HEK293 (cell line): ENCODE measurements around the gene NFIC.
A peak's percentile ranks its signal among the peaks of the same experiment; 100 is the strongest.

Experiments used
- BCL11A ChIP-seq: fragments of 450-650 bp; formaldehyde crosslinking; IDR thresholded peaks from 2 replicates; pipeline ENCODE4 v1.5.1; 2016; ENCODE audit warnings: low read depth, missing biosample characterization, missing genetic modification characterization
- GLIS1 ChIP-seq: fragments of 450-650 bp; formaldehyde crosslinking; IDR thresholded peaks from 2 replicates; pipeline ENCODE4 v1.5.1; 2016; ENCODE audit warnings: missing biosample characterization, missing genetic modification characterization
- IKZF3 ChIP-seq: fragments of 450-650 bp; IDR thresholded peaks from 2 replicates; pipeline ENCODE4 v1.5.0; 2018; ENCODE audit warnings: missing biosample characterization, mild to moderate bottlenecking, missing genetic modification characterization, moderate library complexity
- KLF10 ChIP-seq: fragments of 450-650 bp; IDR thresholded peaks from 2 replicates; pipeline ENCODE4 v1.5.1; 2018; ENCODE audit warnings: missing biosample characterization, mild to moderate bottlenecking, missing genetic modification characterization
- KLF16 ChIP-seq: fragments of 450-650 bp; formaldehyde crosslinking; IDR thresholded peaks from 2 replicates; pipeline ENCODE4 v1.5.1; 2017; ENCODE audit warnings: missing biosample characterization, missing genetic modification characterization
- KLF8 ChIP-seq: fragments of 450-650 bp; formaldehyde crosslinking; IDR thresholded peaks from 2 replicates; pipeline ENCODE4 v1.5.1; 2016; ENCODE audit warnings: missing biosample characterization, missing genetic modification characterization
- RBAK ChIP-seq: fragments of 450-650 bp; formaldehyde crosslinking; IDR thresholded peaks from 2 replicates; pipeline ENCODE4 v1.5.1; 2016; ENCODE audit warnings: missing biosample characterization, missing genetic modification characterization
- WT1 ChIP-seq: fragments of 450-650 bp; formaldehyde crosslinking; IDR thresholded peaks from 2 replicates; pipeline ENCODE4 v1.5.1; 2016; ENCODE audit warnings: missing biosample characterization, missing genetic modification characterization
- ZBTB17 ChIP-seq: fragments of 450-650 bp; formaldehyde crosslinking; IDR thresholded peaks from 2 replicates; pipeline ENCODE4 v1.5.1; 2016; ENCODE audit warnings: missing biosample characterization, missing genetic modification characterization
- ZFHX2 ChIP-seq: fragments of 450-650 bp; formaldehyde crosslinking; conservative IDR thresholded peaks from 2 replicates; pipeline ENCODE4 v1.5.1; 2016; ENCODE audit warnings: missing biosample characterization, missing genetic modification characterization
- ZFP69B ChIP-seq: fragments of 450-650 bp; formaldehyde crosslinking; IDR thresholded peaks from 2 replicates; pipeline ENCODE4 v1.5.1; 2016; ENCODE audit warnings: missing biosample characterization, missing genetic modification characterization
- ZIC2 ChIP-seq: fragments of 450-650 bp; formaldehyde crosslinking; IDR thresholded peaks from 2 replicates; pipeline ENCODE4 v1.5.1; 2016; ENCODE audit warnings: missing biosample characterization, missing genetic modification characterization
- ZNF24 ChIP-seq: fragments of 450-650 bp; formaldehyde crosslinking; IDR thresholded peaks from 2 replicates; pipeline ENCODE4 v1.5.1; 2016; ENCODE audit warnings: missing biosample characterization, missing genetic modification characterization
- ZNF366 ChIP-seq: fragments of 450-650 bp; formaldehyde crosslinking; conservative IDR thresholded peaks from 2 replicates; pipeline ENCODE4 v1.5.1; 2016; ENCODE audit warnings: missing biosample characterization, missing genetic modification characterization
- ZNF394 ChIP-seq: fragments of 450-650 bp; formaldehyde crosslinking; IDR thresholded peaks from 2 replicates; pipeline ENCODE4 v1.5.1; 2016; ENCODE audit warnings: missing biosample characterization, missing genetic modification characterization, mild to moderate bottlenecking, moderate library complexity, borderline replicate concordance
- ZNF610 ChIP-seq: fragments of 450-650 bp; formaldehyde crosslinking; IDR thresholded peaks from 2 replicates; pipeline ENCODE4 v1.5.1; 2016; ENCODE audit warnings: missing biosample characterization, missing genetic modification characterization, borderline replicate concordance
- ZNF624 ChIP-seq: fragments of 450-650 bp; formaldehyde crosslinking; IDR thresholded peaks from 2 replicates; pipeline ENCODE4 v1.5.1; 2017; ENCODE audit warnings: missing biosample characterization, missing genetic modification characterization
- ZNF629 ChIP-seq: fragments of 450-650 bp; formaldehyde crosslinking; IDR thresholded peaks from 2 replicates; pipeline ENCODE4 v1.5.1; 2017; ENCODE audit warnings: missing biosample characterization, missing genetic modification characterization
- ZNF677 ChIP-seq: fragments of 450-650 bp; IDR thresholded peaks from 2 replicates; pipeline ENCODE4 v1.5.0; 2018; ENCODE audit warnings: missing biosample characterization, mild to moderate bottlenecking, missing genetic modification characterization, moderate library complexity
- ZNF747 ChIP-seq: fragments of 450-650 bp; formaldehyde crosslinking; IDR thresholded peaks from 2 replicates; pipeline ENCODE4 v1.5.1; 2016; ENCODE audit warnings: missing biosample characterization, missing genetic modification characterization
- ZNF76 ChIP-seq: fragments of 450-650 bp; formaldehyde crosslinking; IDR thresholded peaks from 2 replicates; pipeline ENCODE4; 2016; ENCODE audit warnings: low read depth, missing biosample characterization, missing genetic modification characterization, borderline replicate concordance
- ZXDB ChIP-seq: fragments of 450-650 bp; formaldehyde crosslinking; IDR thresholded peaks from 2 replicates; pipeline ENCODE4 v1.5.1; 2016; ENCODE audit warnings: missing biosample characterization, missing genetic modification characterization
- TF ChIP-seq, protein P1 (sequence below): fragments of 450-650 bp; formaldehyde crosslinking; IDR thresholded peaks from 2 replicates; pipeline ENCODE4 v1.5.1; 2016; ENCODE audit warnings: missing biosample characterization, missing genetic modification characterization
- TF ChIP-seq, protein P2 (sequence below): fragments of 450-650 bp; formaldehyde crosslinking; IDR thresholded peaks from 2 replicates; pipeline ENCODE4 v1.5.1; 2016; ENCODE audit warnings: missing biosample characterization, missing genetic modification characterization
- TF ChIP-seq, protein P3 (sequence below): fragments of 450-650 bp; formaldehyde crosslinking; optimal IDR thresholded peaks from 2 replicates; pipeline ENCODE3; 2016; ENCODE audit warnings: missing biosample characterization, mild to moderate bottlenecking, missing genetic modification characterization
- TF ChIP-seq, protein P4 (sequence below): fragments of 450-650 bp; formaldehyde crosslinking; IDR thresholded peaks from 2 replicates; pipeline ENCODE4 v1.5.1; 2016; ENCODE audit warnings: missing biosample characterization, missing genetic modification characterization
- TF ChIP-seq, protein P5 (sequence below): fragments of 450-650 bp; formaldehyde crosslinking; IDR thresholded peaks from 2 replicates; pipeline ENCODE4 v1.5.1; 2017; ENCODE audit warnings: missing biosample characterization, missing genetic modification characterization
- TF ChIP-seq, protein P6 (sequence below): fragments of 450-650 bp; formaldehyde crosslinking; IDR thresholded peaks from 2 replicates; pipeline ENCODE4 v1.5.1; 2016; ENCODE audit warnings: missing biosample characterization, missing genetic modification characterization

NFIC gene

DNA sequence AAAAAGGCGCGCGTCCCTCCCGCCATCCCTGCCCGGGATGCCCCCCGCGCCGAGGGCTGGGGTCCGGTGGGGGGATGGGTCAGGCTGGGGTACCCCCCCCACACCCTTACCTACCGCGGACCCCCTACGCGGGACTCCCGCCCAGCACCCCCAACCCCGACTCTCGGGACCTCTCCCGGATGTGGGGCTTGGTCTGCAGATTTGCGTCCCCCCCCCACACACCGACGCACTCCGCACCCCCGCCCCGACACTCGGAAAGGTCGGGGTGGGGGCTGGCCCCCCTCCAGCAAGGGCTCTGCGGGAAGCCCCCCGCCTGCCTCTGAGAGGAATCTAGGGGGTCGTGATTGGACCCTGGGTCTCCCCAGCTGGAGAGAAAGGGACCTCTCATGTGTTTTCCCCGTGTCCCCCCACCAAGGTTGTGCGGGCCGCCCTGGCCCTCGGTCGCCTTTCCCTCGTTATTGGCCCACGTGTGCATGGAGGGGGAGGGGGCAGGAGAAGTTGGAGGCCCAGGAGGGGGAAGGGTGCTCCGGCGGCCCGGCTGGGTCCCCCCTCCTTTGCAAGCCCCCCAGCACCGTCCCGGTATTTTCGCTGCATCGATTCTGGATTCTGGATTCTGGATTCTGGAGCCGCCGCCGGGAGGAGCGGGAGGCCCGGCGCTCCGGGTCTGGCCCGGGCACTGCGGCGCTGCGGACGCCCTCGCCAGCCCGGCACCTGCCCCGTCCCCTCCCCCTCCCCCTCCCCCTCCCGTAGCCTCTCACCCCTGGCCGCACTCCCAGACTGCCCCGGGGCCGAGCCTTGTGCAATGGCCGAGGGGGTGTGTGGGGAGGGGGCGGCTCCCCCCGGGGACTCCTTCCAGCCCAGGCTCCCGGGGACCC, 607 bp downstream of the NFIC start (continued):
- no peak for TF ChIP-seq WT1 (tag by site-specific recombination)
- 0 out of 2 replicates have a peak, but pooled peaks have one; percentile 31 for TF ChIP-seq ZNF610 (tag by site-specific recombination)
- TF ChIP-seq GLIS1 (tag by site-specific recombination) = peak; percentile 91
- TF ChIP-seq ZBTB17 = no peak
- no peak for TF ChIP-seq ZNF366 (tag by site-specific recombination)
- no peak for TF ChIP-seq ZNF624 (tag by site-specific recombination)
- TF ChIP-seq RBAK (tag by site-specific recombination) = no peak
- TF ChIP-seq ZNF629 = 0 out of 2 replicates have a peak, but pooled peaks have one; percentile 18
- TF ChIP-seq ZNF677 = no peak
- peak; percentile 75; the same call in 1 of the 2 replicates for TF ChIP-seq KLF16
- peak; percentile 28; the same call in 1 of the 2 replicates for TF ChIP-seq ZFP69B (tag by site-specific recombination)
- peak; percentile 63 for TF ChIP-seq ZFHX2 (tag by site-specific recombination)
- TF ChIP-seq, protein P1, sequence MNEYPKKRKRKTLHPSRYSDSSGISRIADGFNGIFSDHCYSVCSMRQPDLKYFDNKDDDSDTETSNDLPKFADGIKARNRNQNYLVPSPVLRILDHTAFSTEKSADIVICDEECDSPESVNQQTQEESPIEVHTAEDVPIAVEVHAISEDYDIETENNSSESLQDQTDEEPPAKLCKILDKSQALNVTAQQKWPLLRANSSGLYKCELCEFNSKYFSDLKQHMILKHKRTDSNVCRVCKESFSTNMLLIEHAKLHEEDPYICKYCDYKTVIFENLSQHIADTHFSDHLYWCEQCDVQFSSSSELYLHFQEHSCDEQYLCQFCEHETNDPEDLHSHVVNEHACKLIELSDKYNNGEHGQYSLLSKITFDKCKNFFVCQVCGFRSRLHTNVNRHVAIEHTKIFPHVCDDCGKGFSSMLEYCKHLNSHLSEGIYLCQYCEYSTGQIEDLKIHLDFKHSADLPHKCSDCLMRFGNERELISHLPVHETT = 0 out of 2 replicates have a peak, but pooled peaks have one; percentile 28
- TF ChIP-seq, protein P2, sequence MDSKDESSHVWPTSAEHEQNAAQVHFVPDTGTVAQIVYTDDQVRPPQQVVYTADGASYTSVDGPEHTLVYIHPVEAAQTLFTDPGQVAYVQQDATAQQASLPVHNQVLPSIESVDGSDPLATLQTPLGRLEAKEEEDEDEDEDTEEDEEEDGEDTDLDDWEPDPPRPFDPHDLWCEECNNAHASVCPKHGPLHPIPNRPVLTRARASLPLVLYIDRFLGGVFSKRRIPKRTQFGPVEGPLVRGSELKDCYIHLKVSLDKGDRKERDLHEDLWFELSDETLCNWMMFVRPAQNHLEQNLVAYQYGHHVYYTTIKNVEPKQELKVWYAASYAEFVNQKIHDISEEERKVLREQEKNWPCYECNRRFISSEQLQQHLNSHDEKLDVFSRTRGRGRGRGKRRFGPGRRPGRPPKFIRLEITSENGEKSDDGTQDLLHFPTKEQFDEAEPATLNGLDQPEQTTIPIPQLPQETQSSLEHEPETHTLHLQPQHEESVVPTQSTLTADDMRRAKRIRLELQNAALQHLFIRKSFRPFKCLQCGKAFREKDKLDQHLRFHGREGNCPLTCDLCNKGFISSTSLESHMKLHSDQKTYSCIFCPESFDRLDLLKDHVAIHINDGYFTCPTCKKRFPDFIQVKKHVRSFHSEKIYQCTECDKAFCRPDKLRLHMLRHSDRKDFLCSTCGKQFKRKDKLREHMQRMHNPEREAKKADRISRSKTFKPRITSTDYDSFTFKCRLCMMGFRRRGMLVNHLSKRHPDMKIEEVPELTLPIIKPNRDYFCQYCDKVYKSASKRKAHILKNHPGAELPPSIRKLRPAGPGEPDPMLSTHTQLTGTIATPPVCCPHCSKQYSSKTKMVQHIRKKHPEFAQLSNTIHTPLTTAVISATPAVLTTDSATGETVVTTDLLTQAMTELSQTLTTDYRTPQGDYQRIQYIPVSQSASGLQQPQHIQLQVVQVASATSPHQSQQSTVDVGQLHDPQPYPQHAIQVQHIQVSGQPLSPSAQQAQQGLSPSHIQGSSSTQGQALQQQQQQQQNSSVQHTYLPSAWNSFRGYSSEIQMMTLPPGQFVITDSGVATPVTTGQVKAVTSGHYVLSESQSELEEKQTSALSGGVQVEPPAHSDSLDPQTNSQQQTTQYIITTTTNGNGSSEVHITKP (tag by site-specific recombination) = peak; percentile 63
- TF ChIP-seq, protein P3, sequence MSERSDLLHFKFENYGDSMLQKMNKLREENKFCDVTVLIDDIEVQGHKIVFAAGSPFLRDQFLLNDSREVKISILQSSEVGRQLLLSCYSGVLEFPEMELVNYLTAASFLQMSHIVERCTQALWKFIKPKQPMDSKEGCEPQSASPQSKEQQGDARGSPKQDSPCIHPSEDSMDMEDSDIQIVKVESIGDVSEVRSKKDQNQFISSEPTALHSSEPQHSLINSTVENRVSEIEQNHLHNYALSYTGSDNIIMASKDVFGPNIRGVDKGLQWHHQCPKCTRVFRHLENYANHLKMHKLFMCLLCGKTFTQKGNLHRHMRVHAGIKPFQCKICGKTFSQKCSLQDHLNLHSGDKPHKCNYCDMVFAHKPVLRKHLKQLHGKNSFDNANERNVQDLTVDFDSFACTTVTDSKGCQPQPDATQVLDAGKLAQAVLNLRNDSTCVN (tag by site-specific recombination) = peak; percentile 64
- TF ChIP-seq ZNF76 (tag by site-specific recombination) = peak; percentile 46; the same call in 1 of the 2 replicates
- 0 out of 2 replicates have a peak, but pooled peaks have one; percentile 21 for TF ChIP-seq ZNF24 (tag by site-specific recombination)
- TF ChIP-seq KLF10 (tag by site-specific recombination) = peak; percentile 45; the same call in 1 of the 2 replicates
- peak; percentile 18; the same call in 1 of the 2 replicates for TF ChIP-seq ZNF394 (tag by site-specific recombination)
- no peak for TF ChIP-seq ZNF747 (tag by site-specific recombination)
- peak; percentile 51 for TF ChIP-seq IKZF3
- TF ChIP-seq ZXDB (tag by site-specific recombination) = peak; percentile 73
- TF ChIP-seq, protein P4, sequence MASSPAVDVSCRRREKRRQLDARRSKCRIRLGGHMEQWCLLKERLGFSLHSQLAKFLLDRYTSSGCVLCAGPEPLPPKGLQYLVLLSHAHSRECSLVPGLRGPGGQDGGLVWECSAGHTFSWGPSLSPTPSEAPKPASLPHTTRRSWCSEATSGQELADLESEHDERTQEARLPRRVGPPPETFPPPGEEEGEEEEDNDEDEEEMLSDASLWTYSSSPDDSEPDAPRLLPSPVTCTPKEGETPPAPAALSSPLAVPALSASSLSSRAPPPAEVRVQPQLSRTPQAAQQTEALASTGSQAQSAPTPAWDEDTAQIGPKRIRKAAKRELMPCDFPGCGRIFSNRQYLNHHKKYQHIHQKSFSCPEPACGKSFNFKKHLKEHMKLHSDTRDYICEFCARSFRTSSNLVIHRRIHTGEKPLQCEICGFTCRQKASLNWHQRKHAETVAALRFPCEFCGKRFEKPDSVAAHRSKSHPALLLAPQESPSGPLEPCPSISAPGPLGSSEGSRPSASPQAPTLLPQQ (tag by site-specific recombination) = peak; percentile 52; the same call in 1 of the 2 replicates
- TF ChIP-seq, protein P5, sequence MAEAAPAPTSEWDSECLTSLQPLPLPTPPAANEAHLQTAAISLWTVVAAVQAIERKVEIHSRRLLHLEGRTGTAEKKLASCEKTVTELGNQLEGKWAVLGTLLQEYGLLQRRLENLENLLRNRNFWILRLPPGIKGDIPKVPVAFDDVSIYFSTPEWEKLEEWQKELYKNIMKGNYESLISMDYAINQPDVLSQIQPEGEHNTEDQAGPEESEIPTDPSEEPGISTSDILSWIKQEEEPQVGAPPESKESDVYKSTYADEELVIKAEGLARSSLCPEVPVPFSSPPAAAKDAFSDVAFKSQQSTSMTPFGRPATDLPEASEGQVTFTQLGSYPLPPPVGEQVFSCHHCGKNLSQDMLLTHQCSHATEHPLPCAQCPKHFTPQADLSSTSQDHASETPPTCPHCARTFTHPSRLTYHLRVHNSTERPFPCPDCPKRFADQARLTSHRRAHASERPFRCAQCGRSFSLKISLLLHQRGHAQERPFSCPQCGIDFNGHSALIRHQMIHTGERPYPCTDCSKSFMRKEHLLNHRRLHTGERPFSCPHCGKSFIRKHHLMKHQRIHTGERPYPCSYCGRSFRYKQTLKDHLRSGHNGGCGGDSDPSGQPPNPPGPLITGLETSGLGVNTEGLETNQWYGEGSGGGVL (tag by site-specific recombination) = peak; percentile 91
- TF ChIP-seq BCL11A (tag by site-specific recombination) = 0 out of 2 replicates have a peak, but pooled peaks have one; percentile 31
- peak; percentile 39; the same call in 1 of the 2 replicates for TF ChIP-seq KLF8 (tag by site-specific recombination)
- TF ChIP-seq, protein P6, sequence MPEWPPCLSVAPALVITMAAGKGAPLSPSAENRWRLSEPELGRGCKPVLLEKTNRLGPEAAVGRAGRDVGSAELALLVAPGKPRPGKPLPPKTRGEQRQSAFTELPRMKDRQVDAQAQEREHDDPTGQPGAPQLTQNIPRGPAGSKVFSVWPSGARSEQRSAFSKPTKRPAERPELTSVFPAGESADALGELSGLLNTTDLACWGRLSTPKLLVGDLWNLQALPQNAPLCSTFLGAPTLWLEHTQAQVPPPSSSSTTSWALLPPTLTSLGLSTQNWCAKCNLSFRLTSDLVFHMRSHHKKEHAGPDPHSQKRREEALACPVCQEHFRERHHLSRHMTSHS (tag by site-specific recombination) = no peak
- TF ChIP-seq ZIC2 (tag by site-specific recombination) = peak; percentile 82
